Renal cortex interstitium (tissue), 11 donors: Measurements from ENCODE around the gene DGCR8. TPM values are rescaled to one million over a fixed set of nuclear protein-coding genes. Genes with fewer than 3 reads are reported as not detected.
"Not testable (repeated sequence)": the region's sequence is repeated elsewhere in the genome, so short reads cannot be mapped to it uniquely, and the experiment has no call there.

Experiments
- DNase-seq, 11 donors: peaks; one replicate each; pipeline ENCODE4 v3.0.0-alpha.2; 2013; ENCODE audit warnings: low read depth in 9 of 11, low spot score in 4 of 11; ENCODE audit errors: extremely low read depth in 1 of 11
- polyA plus RNA-seq, 3 donors: library from polyadenylated mRNA; unstranded; fragments of 120-200 nt; gene quantifications; one replicate each; pipeline ENCODE4 v1.2.1, GENCODE V29; 2013; ENCODE audit not compliant: insufficient read length in 3 of 3

DGCR8 gene
- polyA plus RNA-seq, 3 donors, result 42.4 to 54.6 (median 50.6) TPM

- no peak for DNase-seq
Measured at GRCh38 chr22:20153945-20154344, 73.9 kb downstream of the DGCR8 start.

- DNase-seq, result no peak
Measured at GRCh38 chr22:20154602-20155187, 74.7 kb downstream of the DGCR8 start.

- DNase-seq, result no peak
Measured at GRCh38 chr22:20155330-20156041, 75.4 kb downstream of the DGCR8 start.

GRCh38 chr22:20156042-20156389 lies 76.0 kb downstream of the DGCR8 start:
- DNase-seq, result no peak

- DNase-seq, result peak in 9 of 11 donors; percentile 53 to 79 (median 71)
Measured at GRCh38 chr22:20156611-20157429, 76.8 kb downstream of the DGCR8 start.

- DNase-seq, result no peak
Measured at GRCh38 chr22:20157430-20158183, 77.6 kb downstream of the DGCR8 start.

GRCh38 chr22:20158391-20159036 lies 78.5 kb downstream of the DGCR8 start:
- DNase-seq, result no peak

- peak in 1 of 11 donors; percentile 16 for DNase-seq
Measured at GRCh38 chr22:20159076-20159475, 79.0 kb downstream of the DGCR8 start.

- not testable (repeated sequence) for DNase-seq
Measured at GRCh38 chr22:20159531-20159930, 79.5 kb downstream of the DGCR8 start.

GRCh38 chr22:20160041-20160440 lies 80.0 kb downstream of the DGCR8 start:
- DNase-seq, result no peak

Other genes starting within 250 kb of the DGCR8 start
- gene GNB1L, start 225.4 kb upstream of the DGCR8 start, polyA plus RNA-seq, result 1 to 10 TPM; 3.2 to 5.8 (median 4.7) TPM
- 10 to 100 TPM; 21.2 to 25.2 (median 24.3) TPM for gene RTL10, start 225.4 kb upstream of the DGCR8 start, polyA plus RNA-seq
- gene COMT, start 138.5 kb upstream of the DGCR8 start, polyA plus RNA-seq, result 100 to 1,000 TPM in 2 of 3 donors, 10 to 100 TPM in 1; 82.5 to 123 (median 116) TPM
- gene TXNRD2, start 138.4 kb upstream of the DGCR8 start, polyA plus RNA-seq, result 10 to 100 TPM; 22.0 to 32.1 (median 28.2) TPM
- 10 to 100 TPM; 17.3 to 30.7 (median 26.0) TPM for gene ARVCF, start 63.4 kb upstream of the DGCR8 start, polyA plus RNA-seq
- gene TANGO2, start 59.1 kb upstream of the DGCR8 start, polyA plus RNA-seq, result 10 to 100 TPM in 2 of 3 donors, 1 to 10 TPM in 1; 9.5 to 12.8 (median 11.4) TPM
- gene RANBP1, start 35.9 kb downstream of the DGCR8 start, polyA plus RNA-seq, result 100 to 1,000 TPM; 175 to 213 (median 202) TPM
- 10 to 100 TPM; 46.5 to 57.3 (median 55.3) TPM for gene TRMT2A, start 37.0 kb downstream of the DGCR8 start, polyA plus RNA-seq
- gene ZDHHC8, start 51.6 kb downstream of the DGCR8 start, polyA plus RNA-seq, result 10 to 100 TPM; 30.4 to 52.1 (median 49.2) TPM
- 1 to 10 TPM in 2 of 3 donors, under 1 TPM in 1; 0.93 to 1.4 (median 1.3) TPM for gene CCDC188, start 70.8 kb downstream of the DGCR8 start, polyA plus RNA-seq
- gene RTN4R, start 188.1 kb downstream of the DGCR8 start, polyA plus RNA-seq, result 10 to 100 TPM in 1 of 3 donors, 1 to 10 TPM in 2; 4.6 to 10.3 (median 7.1) TPM
- gene DGCR6L, start 239.8 kb downstream of the DGCR8 start, polyA plus RNA-seq, result 10 to 100 TPM; 38.1 to 63.0 (median 52.5) TPM